Liver (tissue), 9 donors: ENCODE results near the gene DNAJB14. TPM values are rescaled to one million over a fixed set of nuclear protein-coding genes. Genes with fewer than 3 reads are reported as not detected.

ENCODE experiments used
- DNase-seq: peaks from one replicate; pipeline ENCODE4 v3.0.0-alpha.2; 2017; ENCODE audit warnings: low spot score
- H3K27ac ChIP-seq, 2 donors: one replicate each; pipeline ENCODE4 v1.7.0; 2013; ENCODE audit warnings: inconsistent platforms in 2 of 2, low read length in 2 of 2, control low read depth in 1 of 2, low read depth in 1 of 2, mild to moderate bottlenecking in 1 of 2
- H3K27me3 ChIP-seq, 4 donors: one replicate each; pipeline versions ENCODE4 v1.6.1 to v1.7.0; 2013; ENCODE audit warnings: low read length in 3 of 4, inconsistent platforms in 1 of 4, mild to moderate bottlenecking in 1 of 4, moderate library complexity in 1 of 4; ENCODE audit not compliant: control insufficient read depth in 4 of 4, insufficient read depth in 4 of 4
- H3K36me3 ChIP-seq, 4 donors: one replicate each; pipeline versions ENCODE4 v1.6.1 to v1.7.0; 2013; ENCODE audit warnings: low read length in 3 of 4, mild to moderate bottlenecking in 3 of 4, low read depth in 1 of 4, moderate library complexity in 1 of 4; ENCODE audit not compliant: control insufficient read depth in 4 of 4, insufficient read depth in 3 of 4
- H3K4me1 ChIP-seq, 4 donors: one replicate each; pipeline versions ENCODE4 v1.6.1 to v1.7.0; 2013; ENCODE audit warnings: low read length in 3 of 4, mild to moderate bottlenecking in 3 of 4, moderate library complexity in 1 of 4; ENCODE audit not compliant: control insufficient read depth in 4 of 4, insufficient read depth in 4 of 4
- H3K4me3 ChIP-seq, 3 donors: one replicate each; pipeline versions ENCODE4 v1.6.1 to v1.7.0; 2013; ENCODE audit warnings: low read length in 3 of 3, control low read depth in 1 of 3, low read depth in 1 of 3, mild to moderate bottlenecking in 1 of 3
- H3K9ac ChIP-seq, 2 donors: one replicate each; pipeline ENCODE4 v1.7.0; 2013; ENCODE audit warnings: low read length in 2 of 2, mild to moderate bottlenecking in 2 of 2, moderate library complexity in 2 of 2, control low read depth in 1 of 2, low read depth in 1 of 2
- H3K9me3 ChIP-seq, 4 donors: one replicate each; pipeline versions ENCODE4 v1.6.1 to v1.7.0; 2013; ENCODE audit warnings: low read length in 3 of 4; ENCODE audit not compliant: control insufficient read depth in 4 of 4
- CTCF ChIP-seq: fragments of 150-350 bp; IDR thresholded peaks from 2 replicates; pipeline ENCODE4 v1.5.1; 2017; ENCODE audit warnings: improper control_type of control experiment, low read depth, low read length; ENCODE audit not compliant: missing input control
- EGR1 ChIP-seq, 2 donors: IDR thresholded peaks; 2 replicates each; pipeline ENCODE4 v1.6.1; 2016 to 2018; ENCODE audit warnings: antibody characterized with exemption in 2 of 2, low read depth in 2 of 2
- FOXA1 ChIP-seq: IDR thresholded peaks from 2 replicates; pipeline ENCODE4 v1.6.1; 2016; ENCODE audit warnings: antibody characterized with exemption
- FOXA2 ChIP-seq: IDR thresholded peaks from 2 replicates; pipeline ENCODE4 v1.6.1; 2016; ENCODE audit warnings: antibody characterized with exemption
- GABPA ChIP-seq, 2 donors: IDR thresholded peaks in 1 of 2; conservative IDR thresholded peaks in 1 of 2; 2 replicates each; pipeline ENCODE4 v1.6.1; 2016; ENCODE audit warnings: antibody characterized with exemption in 2 of 2, mild to moderate bottlenecking in 1 of 2, moderate library complexity in 1 of 2
- HNF4A ChIP-seq, 2 donors: conservative IDR thresholded peaks; 2 replicates each; pipeline ENCODE4 v1.6.1; 2016; ENCODE audit warnings: antibody characterized with exemption in 2 of 2, mild to moderate bottlenecking in 2 of 2
- HNF4G ChIP-seq: IDR thresholded peaks from 2 replicates; pipeline ENCODE4 v1.6.1; 2016; ENCODE audit warnings: antibody characterized with exemption
- JUND ChIP-seq, 2 donors: IDR thresholded peaks; 2 replicates each; pipeline ENCODE4 v1.6.1; 2016; ENCODE audit warnings: antibody characterized with exemption in 2 of 2
- NR2F2 ChIP-seq: IDR thresholded peaks from 2 replicates; pipeline ENCODE4 v1.6.1; 2016; ENCODE audit warnings: antibody characterized with exemption
- RAD21 ChIP-seq, 2 donors: IDR thresholded peaks; 2 replicates each; pipeline ENCODE4 v1.6.1; 2016; ENCODE audit warnings: antibody characterized with exemption in 2 of 2, mild to moderate bottlenecking in 2 of 2
- REST ChIP-seq: IDR thresholded peaks from 2 replicates; pipeline ENCODE4 v1.6.1; 2016; ENCODE audit warnings: antibody characterized with exemption, mild to moderate bottlenecking
- RXRA ChIP-seq, 2 donors: IDR thresholded peaks; 2 replicates each; pipeline ENCODE4 v1.6.1; 2017 to 2018; ENCODE audit warnings: antibody characterized with exemption in 2 of 2, mild to moderate bottlenecking in 1 of 2
- SP1 ChIP-seq: IDR thresholded peaks from 2 replicates; pipeline ENCODE4 v1.6.1; 2018; ENCODE audit warnings: antibody characterized with exemption, mild to moderate bottlenecking
- TAF1 ChIP-seq: conservative IDR thresholded peaks from 2 replicates; pipeline ENCODE4 v1.6.1; 2016; ENCODE audit warnings: antibody characterized with exemption, mild to moderate bottlenecking
- YY1 ChIP-seq: IDR thresholded peaks from 2 replicates; pipeline ENCODE4 v1.6.1; 2016; ENCODE audit warnings: antibody characterized with exemption, mild to moderate bottlenecking
- ZBTB33 ChIP-seq: IDR thresholded peaks from 2 replicates; pipeline ENCODE4 v1.6.1; 2016; ENCODE audit warnings: antibody characterized with exemption
- WGBS: extraction: QIAGEN DNeasy Blood & Tissue Kit; methylation state at CpG from one replicate; pipeline ENCODE4 v1.1.7; 2013; 5-methylcytosine and 5-hydroxymethylcytosine counted together
- polyA plus RNA-seq, 2 donors: library from polyadenylated mRNA; stranded (reverse) in 1 of 2; unstranded in 1 of 2; fragments of 200-250 nt in 1 of 2; fragments of >200 nt in 1 of 2; fragmentation: Nextera tagmentation in 1 of 2; extraction: Ambion mirVana in 1 of 2; gene quantifications; one replicate each; pipeline versions ENCODE4 v1.2.1 to v1.2.3, GENCODE V29; 2013 to 2015
- total RNA-seq, 2 donors: library from RNA; depleted of rRNA; stranded (reverse); fragments of >200 nt; gene quantifications; one replicate each; pipeline ENCODE4 v1.2.3, GENCODE V29; 2014
- TF ChIP-seq, protein P1 (sequence below): IDR thresholded peaks from 2 replicates; pipeline ENCODE4 v1.6.1; 2016; ENCODE audit warnings: antibody characterized with exemption
- TF ChIP-seq, protein P2 (sequence below): IDR thresholded peaks from 2 replicates; pipeline ENCODE4 v1.6.1; 2016; ENCODE audit warnings: antibody characterized with exemption
- donor health status: healthy.
- donor health status: healthy.
- donor health status: healthy.
- donor health status: healthy.
- donor health status: healthy.

The DNAJB14 gene
- total and polyA plus RNA-seq, 4 donors, result 8.1 to 15.1 (median 8.9) TPM

DNA sequence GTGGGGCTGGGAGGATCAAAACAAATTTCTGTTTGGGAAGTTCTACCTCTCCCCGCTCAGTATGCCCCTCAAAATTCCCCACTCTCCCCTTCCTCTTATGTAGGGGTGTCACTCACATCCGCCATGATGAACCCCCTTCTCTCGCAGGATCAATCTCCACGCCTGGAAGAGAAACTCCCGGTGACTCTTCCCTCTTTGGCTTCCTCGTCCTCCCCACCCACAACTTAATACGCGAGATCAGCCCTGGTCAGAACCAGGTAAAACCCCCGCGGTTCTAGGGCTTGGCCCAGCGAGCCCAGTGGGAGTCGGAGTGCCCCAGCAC, 52.6 kb downstream of the DNAJB14 start:
- peak overlapping the region; percentile 71 to 100 (median 99) for H3K4me3 ChIP-seq
- no peaks in the 10 kb centered on the region for H3K9me3 ChIP-seq
- no peak for DNase-seq
- peaks cover 0 to 16% (median 12%) of the 10 kb centered on the region in 4 donors for H3K4me1 ChIP-seq
- TF ChIP-seq, protein P1, sequence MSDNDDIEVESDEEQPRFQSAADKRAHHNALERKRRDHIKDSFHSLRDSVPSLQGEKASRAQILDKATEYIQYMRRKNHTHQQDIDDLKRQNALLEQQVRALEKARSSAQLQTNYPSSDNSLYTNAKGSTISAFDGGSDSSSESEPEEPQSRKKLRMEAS, result no peak
- TF ChIP-seq RXRA (IDR thresholded peaks at IDR 0.05) (no peak), RAD21 (IDR thresholded peaks at IDR 0.05) (no peak), TAF1 (no peak)
- WGBS, result 2% methylated on average over 12 of the region's 12 CpGs
- H3K9ac ChIP-seq, result peak overlapping the region; percentile 87 to 91
- H3K27me3 ChIP-seq, result no peaks in the 10 kb centered on the region
- H3K27ac ChIP-seq, result peak overlapping the region; percentile 74 to 75
- H3K36me3 ChIP-seq, result no peaks in the 10 kb centered on the region

DNA sequence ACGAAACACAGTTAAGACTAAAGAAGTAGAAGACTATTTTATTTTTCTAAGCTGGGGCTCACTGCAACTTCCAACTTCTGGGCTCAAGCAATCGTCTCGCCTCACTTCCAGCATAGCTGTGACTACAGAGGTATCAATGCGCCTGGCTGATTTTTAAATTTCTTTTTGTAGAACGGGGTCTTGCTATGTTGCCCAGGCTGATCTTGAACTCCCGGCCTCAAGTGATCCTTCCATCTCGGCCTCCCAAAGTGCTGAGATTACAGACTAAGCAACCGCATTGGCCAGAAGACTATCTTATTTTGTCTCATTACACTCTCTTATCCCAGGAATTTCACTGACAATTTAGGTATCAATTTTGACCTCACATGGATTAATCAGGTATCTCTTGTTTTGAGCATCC, 53.4 kb downstream of the DNAJB14 start:
- 98% methylated on average over 8 of the region's 8 CpGs for WGBS

More for the DNA sequence above, 53.4 kb downstream of the DNAJB14 start:
- Histone ChIP-seq H3K9me3 (no peaks in the 10 kb centered on the region), H3K27ac (no peak overlapping the region), H3K36me3 (no peaks in the 10 kb centered on the region), H3K4me3 (peak overlapping the region; percentile 71 to 100 (median 99)), H3K4me1 (peaks cover 0 to 16% (median 12%) of the 10 kb centered on the region in 4 donors), H3K27me3 (no peaks in the 10 kb centered on the region), H3K9ac (no peak overlapping the region)
- no peak for TF ChIP-seq HNF4A (conservative IDR thresholded peaks at IDR 0.05)
- TF ChIP-seq CTCF, result no peak
- TF ChIP-seq SP1, result no peak
- TF ChIP-seq, protein P2, sequence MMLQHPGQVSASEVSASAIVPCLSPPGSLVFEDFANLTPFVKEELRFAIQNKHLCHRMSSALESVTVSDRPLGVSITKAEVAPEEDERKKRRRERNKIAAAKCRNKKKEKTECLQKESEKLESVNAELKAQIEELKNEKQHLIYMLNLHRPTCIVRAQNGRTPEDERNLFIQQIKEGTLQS, result no peak
- no peak for TF ChIP-seq JUND (IDR thresholded peaks at IDR 0.05)
- no peak for TF ChIP-seq FOXA2
- no peak for TF ChIP-seq HNF4G
- TF ChIP-seq, protein P1, result no peak
- TF ChIP-seq FOXA1, result no peak
- no peak for TF ChIP-seq GABPA (IDR thresholded peaks at IDR 0.05 in 1 of 2, conservative IDR thresholded peaks at IDR 0.05 in 1 of 2)
- no peak for TF ChIP-seq REST
- TF ChIP-seq TAF1, result no peak
- TF ChIP-seq NR2F2, result no peak
- no peak for TF ChIP-seq YY1
- TF ChIP-seq ZBTB33, result no peak
- TF ChIP-seq RAD21 (IDR thresholded peaks at IDR 0.05), result no peak
- TF ChIP-seq EGR1 (IDR thresholded peaks at IDR 0.05; ENCODE audit: low read depth in 2 of 2), result no peak
- TF ChIP-seq RXRA (IDR thresholded peaks at IDR 0.05), result no peak
- DNase-seq, result no peak
